HEK293 (cell line): ENCODE results near the gene BTNL9.

Experiments
- CTCF ChIA-PET: fragments of 350-600 bp; formaldehyde crosslinking; extraction: SDS; loops from one replicate; lab custom pipeline; 2021; ENCODE audit warnings: antibody characterized with exemption; lab: Yijun Ruan, JAX
- POLR2A ChIA-PET: fragments of 300-600 bp; formaldehyde crosslinking; extraction: SDS; loops from one replicate; lab custom pipeline; 2020; ENCODE audit warnings: antibody characterized with exemption, inconsistent platforms; lab: Yijun Ruan, JAX
- H3K27ac ChIP-seq: fragments of 200-500 bp; sonication (Bioruptor generic); 2 replicates; pipeline ENCODE4 v1.5.1; 2014; ENCODE audit warnings: low read depth, low read length, control low read depth, inconsistent platforms; ENCODE audit errors: extremely low read depth
- H3K36me3 ChIP-seq, 2 experiments: fragments of 200-500 bp in 1 of 2; sonication (Bioruptor generic) in 1 of 2; 1 replicate in 1 of 2; 2 replicates in 1 of 2; pipeline ENCODE4 v1.5.1; 2014 to 2017; ENCODE audit warnings: inconsistent platforms in 2 of 2, low read length in 2 of 2; ENCODE audit not compliant: control insufficient read depth in 2 of 2, insufficient read depth in 1 of 2
- H3K4me1 ChIP-seq: fragments of 200-500 bp; sonication (Bioruptor generic); 2 replicates; pipeline ENCODE4 v1.5.1; 2014; ENCODE audit warnings: mild to moderate bottlenecking, low read length, inconsistent platforms; ENCODE audit not compliant: control insufficient read depth, insufficient read depth
- H3K4me3 ChIP-seq: 2 replicates; pipeline ENCODE4 v1.5.1; 2011; ENCODE audit warnings: low read depth, mild to moderate bottlenecking, control low read depth, low read length, moderate library complexity
- H3K9me3 ChIP-seq: fragments of 200-500 bp; sonication (Bioruptor generic); 2 replicates; pipeline ENCODE4 v1.5.1; 2014; ENCODE audit warnings: low read depth, low read length, inconsistent platforms; ENCODE audit not compliant: control insufficient read depth, insufficient read depth
- CTCF ChIP-seq: fragments of 450-650 bp; formaldehyde crosslinking; IDR thresholded peaks from 2 replicates; pipeline ENCODE4 v1.5.1; 2016; ENCODE audit warnings: missing biosample characterization, missing genetic modification characterization
- KLF8 ChIP-seq: fragments of 450-650 bp; formaldehyde crosslinking; IDR thresholded peaks from 2 replicates; pipeline ENCODE4 v1.5.1; 2016; ENCODE audit warnings: missing biosample characterization, missing genetic modification characterization
- REST ChIP-seq: fragments of 450-650 bp; formaldehyde crosslinking; IDR thresholded peaks from 2 replicates; pipeline ENCODE4 v1.5.1; 2016; ENCODE audit warnings: missing biosample characterization, missing genetic modification characterization
- SCRT1 ChIP-seq: fragments of 450-650 bp; formaldehyde crosslinking; IDR thresholded peaks from 2 replicates; pipeline ENCODE4 v1.5.1; 2016; ENCODE audit warnings: missing biosample characterization, missing genetic modification characterization, borderline replicate concordance
- SCRT2 ChIP-seq: fragments of 450-650 bp; formaldehyde crosslinking; IDR thresholded peaks from 2 replicates; pipeline ENCODE4 v1.5.1; 2016; ENCODE audit warnings: missing biosample characterization, missing genetic modification characterization
- YY2 ChIP-seq: fragments of 450-650 bp; formaldehyde crosslinking; IDR thresholded peaks from 2 replicates; pipeline ENCODE4 v1.5.1; 2016; ENCODE audit warnings: missing biosample characterization, missing genetic modification characterization
- ZNF169 ChIP-seq: fragments of 450-650 bp; formaldehyde crosslinking; IDR thresholded peaks from 2 replicates; pipeline ENCODE4 v1.5.1; 2016; ENCODE audit warnings: missing biosample characterization, missing genetic modification characterization
- ZNF280D ChIP-seq: fragments of 450-650 bp; formaldehyde crosslinking; IDR thresholded peaks from 2 replicates; pipeline ENCODE4 v1.5.1; 2016; ENCODE audit warnings: missing biosample characterization, missing genetic modification characterization
- ZNF654 ChIP-seq: fragments of 450-650 bp; formaldehyde crosslinking; IDR thresholded peaks from 2 replicates; pipeline ENCODE4 v1.5.1; 2016; ENCODE audit warnings: low read depth, missing biosample characterization, missing genetic modification characterization
- ZNF658 ChIP-seq: fragments of 450-650 bp; formaldehyde crosslinking; IDR thresholded peaks from 2 replicates; pipeline ENCODE4; 2016; ENCODE audit warnings: missing biosample characterization, missing genetic modification characterization
- ZSCAN30 ChIP-seq: fragments of 450-650 bp; IDR thresholded peaks from 2 replicates; pipeline ENCODE4 v1.5.1; 2018; ENCODE audit warnings: missing biosample characterization, mild to moderate bottlenecking, missing genetic modification characterization, moderate library complexity
- ZSCAN4 ChIP-seq: fragments of 450-650 bp; formaldehyde crosslinking; IDR thresholded peaks from 2 replicates; pipeline ENCODE4 v1.5.1; 2017; ENCODE audit warnings: missing biosample characterization, missing genetic modification characterization

The BTNL9 gene

GRCh38 chr5:181042036-181042713 is 2.1 kb downstream of the BTNL9 start:
- H3K27ac ChIP-seq = no peak overlapping the region
- H3K4me1 ChIP-seq = no peaks in the 10 kb centered on the region
- CTCF ChIA-PET = no interaction called here
- TF ChIP-seq REST = 0 out of 2 replicates have a peak, but pooled peaks have one; percentile 28
- no peak for TF ChIP-seq ZSCAN30 (tag by site-specific recombination)
- no peak for TF ChIP-seq ZNF280D (tag by site-specific recombination)
- TF ChIP-seq KLF8 (tag by site-specific recombination) = no peak
- TF ChIP-seq, all 188 proteins: peak for 1
- POLR2A ChIA-PET = no interaction called here
- Histone ChIP-seq H3K9me3 (no peaks in the 10 kb centered on the region), H3K4me3 (no peak overlapping the region), H3K36me3 (no peaks in the 10 kb centered on the region)

GRCh38 chr5:181042722-181043121 is 2.7 kb downstream of the BTNL9 start:
- ChIA-PET CTCF (no interaction called here), POLR2A (no interaction called here)
- Histone ChIP-seq H3K9me3 (no peaks in the 10 kb centered on the region), H3K27ac (no peak overlapping the region), H3K36me3 (no peaks in the 10 kb centered on the region), H3K4me3 (no peak overlapping the region), H3K4me1 (no peaks in the 10 kb centered on the region)
- 0 out of 2 replicates have a peak, but pooled peaks have one; percentile 3 for TF ChIP-seq REST
- no peak for TF ChIP-seq YY2 (tag by site-specific recombination)

- POLR2A ChIA-PET = no interaction called here
- no peaks in the 10 kb centered on the region for H3K9me3 ChIP-seq
- TF ChIP-seq ZSCAN4 (peak; percentile 48; the same call in 1 of the 2 replicates), SCRT2 (tag by site-specific recombination) (peak; percentile 73), SCRT1 (peak; percentile 39; the same call in 1 of the 2 replicates), ZNF169 (tag by site-specific recombination) (no peak), ZNF654 (peak; percentile 42), CTCF (tag by site-specific recombination) (peak; percentile 53; the same call in 1 of the 2 replicates), ZNF658 (tag by site-specific recombination) (no peak)
- no peak overlapping the region for H3K4me3 ChIP-seq
- no peaks in the 10 kb centered on the region for H3K4me1 ChIP-seq
- CTCF ChIA-PET = interaction anchor here (0.5 kb wide), 1 partner anchor 803 kb away, joined by 3 read pairs; no protein-coding TSS in a partner anchor
- no peak overlapping the region for H3K27ac ChIP-seq
- no peaks in the 10 kb centered on the region for H3K36me3 ChIP-seq
These were observed 3.4 kb downstream of the BTNL9 start for GRCh38 chr5:181043285-181044092.
